Activated T-cell treated with anti-CD3 and anti-CD28 coated beads for 4 hours (primary cell): Measurements from ENCODE around the gene TAS2R9.
"Not testable (repeated sequence)": the region's sequence is repeated elsewhere in the genome, so short reads cannot be mapped to it uniquely, and the experiment has no call there.

ENCODE experiments used
- DNase-seq: peaks from one replicate; pipeline ENCODE4 v3.0.0-alpha.2; 2020

The TAS2R9 gene

GRCh38 chr12:10810068-10810467 lies at the start of gene TAS2R9:
Gene TAS2R9, minus strand, starts transcription at chr12:10810168. Its CDS starts 93 bp downstream, at chr12:10810075.
- no peak for DNase-seq

- no peak for DNase-seq
Observed at GRCh38 chr12:10855807-10856206, 45.8 kb upstream of the TAS2R9 start.

- no peak for DNase-seq
Observed at GRCh38 chr12:10853776-10854175, 43.8 kb upstream of the TAS2R9 start.

- DNase-seq = no peak
Observed at GRCh38 chr12:10851243-10851858, 41.4 kb upstream of the TAS2R9 start.

GRCh38 chr12:10849425-10849878 lies 39.5 kb upstream of the TAS2R9 start, which contains the start of gene PRR4:
Gene PRR4, minus strand, starts transcription at chr12:10849475. Its CDS starts 38 bp downstream, at chr12:10849437.
- DNase-seq = no peak

- DNase-seq = no peak
Observed at GRCh38 chr12:10847744-10848143, 37.8 kb upstream of the TAS2R9 start.

- DNase-seq = no peak
Observed at GRCh38 chr12:10842862-10843261, 32.9 kb upstream of the TAS2R9 start.

- DNase-seq = no peak
Observed at GRCh38 chr12:10838461-10838860, 28.5 kb upstream of the TAS2R9 start.

GRCh38 chr12:10829994-10830393 lies 20.0 kb upstream of the TAS2R9 start:
- no peak for DNase-seq

- no peak for DNase-seq
Observed at GRCh38 chr12:10826258-10826657, 16.3 kb upstream of the TAS2R9 start, which contains the start of gene TAS2R10. Gene TAS2R10, minus strand, starts transcription at chr12:10826358. Its CDS starts 89 bp downstream, at chr12:10826269.

- DNase-seq = no peak
Observed at GRCh38 chr12:10824957-10825356, 15.0 kb upstream of the TAS2R9 start.

- DNase-seq = no peak
Observed at GRCh38 chr12:10811883-10812536, 2.0 kb upstream of the TAS2R9 start.

GRCh38 chr12:10807186-10807585 lies 2.8 kb downstream of the TAS2R9 start, which contains the start of gene TAS2R8:
Gene TAS2R8, minus strand, starts transcription at chr12:10807286. Its CDS starts 306 bp downstream, at chr12:10806980.
- no peak for DNase-seq

- no peak for DNase-seq
Observed at GRCh38 chr12:10802587-10802986, 7.4 kb downstream of the TAS2R9 start, which contains the start of gene TAS2R7. Gene TAS2R7, minus strand, starts transcription at chr12:10802627. Its CDS starts 57 bp downstream, at chr12:10802570.

GRCh38 chr12:10801741-10802140 lies 8.2 kb downstream of the TAS2R9 start:
- no peak for DNase-seq

- DNase-seq = no peak
Observed at GRCh38 chr12:10794222-10794621, 15.7 kb downstream of the TAS2R9 start.

- DNase-seq = not testable (repeated sequence)
Observed at GRCh38 chr12:10791769-10792168, 18.2 kb downstream of the TAS2R9 start.

- DNase-seq = no peak
Observed at GRCh38 chr12:10783252-10783651, 26.7 kb downstream of the TAS2R9 start.

- DNase-seq = no peak
Observed at GRCh38 chr12:10779103-10779502, 30.9 kb downstream of the TAS2R9 start.

- DNase-seq = no peak
Observed at GRCh38 chr12:10771132-10771733, 38.7 kb downstream of the TAS2R9 start.

- DNase-seq = no peak
Observed at GRCh38 chr12:10759657-10760056, 50.3 kb downstream of the TAS2R9 start.
